Endothelial cell of umbilical vein (primary cell): ENCODE results near the gene PTPN12. TPM values are rescaled to one million over a fixed set of nuclear protein-coding genes. Genes with fewer than 3 reads are reported as not detected.

Experiments used
- BruUV-seq: library from RNA; stranded (reverse); fragments of 400-500 nt; replicated peaks from 2 replicates; lab custom pipeline; 2021; lab: Mats Ljungman, UMichigan
- CTCF ChIA-PET: fragments of 300-600, 350-600 bp; sonication (Branson Sonifier 250); formaldehyde crosslinking; loops from one replicate; lab custom pipeline; 2021; ENCODE audit warnings: antibody characterized with exemption, inconsistent platforms; lab: Charles Lee
- POLR2A ChIA-PET: fragments of 300-600, 350-600 bp; sonication (Branson Sonifier 250); formaldehyde crosslinking; loops from one replicate; lab custom pipeline; 2021; ENCODE audit warnings: antibody characterized with exemption, inconsistent platforms; lab: Charles Lee
- DNase-seq: peaks from one replicate; pipeline ENCODE4 v3.0.0-alpha.2; 2011; ENCODE audit warnings: low read depth, low spot score
- FAIRE-seq: peaks from 2 replicates; lab custom pipeline; 2011; peaks lifted over from hg19 to GRCh38; lab: Jason Lieb, UNC
- H2AFZ ChIP-seq: 2 replicates; pipeline ENCODE4 v1.6.0; 2012; ENCODE audit warnings: low read depth, low read length, control low read depth, inconsistent platforms
- H3K27ac ChIP-seq: 2 replicates; pipeline ENCODE4 v1.5.1; 2011; ENCODE audit warnings: low read depth, mild to moderate bottlenecking, control low read depth, low read length, moderate library complexity; ENCODE audit not compliant: insufficient read depth
- H3K27me3 ChIP-seq, 2 experiments: 2 replicates each; pipeline versions ENCODE4 v1.6.0 to v1.6.1; 2011; ENCODE audit warnings: low read length in 2 of 2, mixed read lengths in 1 of 2; ENCODE audit not compliant: control insufficient read depth in 2 of 2, insufficient read depth in 2 of 2
- H3K36me3 ChIP-seq, 2 experiments: 2 replicates in 1 of 2; 3 replicates in 1 of 2; pipeline ENCODE4 v1.5.1; 2011; ENCODE audit warnings: low read length in 2 of 2, mild to moderate bottlenecking in 1 of 2, moderate library complexity in 1 of 2; ENCODE audit not compliant: control insufficient read depth in 2 of 2, insufficient read depth in 2 of 2; ENCODE audit errors: extremely low read depth in 1 of 2
- H3K4me1 ChIP-seq: 3 replicates; pipeline ENCODE4 v1.5.1; 2011; ENCODE audit warnings: mild to moderate bottlenecking, low read length; ENCODE audit not compliant: control insufficient read depth, insufficient read depth; ENCODE audit errors: extremely low read depth
- H3K4me2 ChIP-seq: 2 replicates; pipeline ENCODE4 v1.6.1; 2011; ENCODE audit warnings: low read length, control low read depth, mixed read lengths; ENCODE audit not compliant: insufficient read depth
- H3K4me3 ChIP-seq, 3 experiments: fragments of 200-600 bp in 1 of 3; sonication (generic), shearing (Covaris generic) in 1 of 3; replicated peaks in 1 of 3; 2 replicates each; pipeline ENCODE4 v1.5.1; 2011 to 2016; ENCODE audit warnings: control low read depth in 3 of 3, low read length in 3 of 3, mild to moderate bottlenecking in 2 of 3, inconsistent platforms in 1 of 3, low read depth in 1 of 3, moderate library complexity in 1 of 3; ENCODE audit not compliant: insufficient read depth in 1 of 3
- H3K79me2 ChIP-seq: 2 replicates; pipeline ENCODE4 v1.6.0; 2012; ENCODE audit warnings: low read length, inconsistent platforms; ENCODE audit not compliant: control insufficient read depth, insufficient read depth
- H3K9ac ChIP-seq: replicated peaks from 2 replicates; pipeline ENCODE3; 2011; ENCODE audit warnings: low read length, control low read depth; ENCODE audit not compliant: insufficient read depth; ENCODE audit errors: extremely low read depth
- H3K9me1 ChIP-seq: replicated peaks from 3 replicates; pipeline ENCODE4 v1.6.0; 2011; ENCODE audit warnings: mild to moderate bottlenecking, low read length; ENCODE audit not compliant: control insufficient read depth, insufficient read depth; ENCODE audit errors: extremely low read depth
- H3K9me3 ChIP-seq: replicated peaks from 2 replicates; pipeline ENCODE4 v1.5.1; 2012; ENCODE audit warnings: low read length, inconsistent platforms; ENCODE audit not compliant: control insufficient read depth, insufficient read depth
- H4K20me1 ChIP-seq: replicated peaks from 2 replicates; pipeline ENCODE3; 2011; ENCODE audit warnings: mild to moderate bottlenecking, low read length; ENCODE audit not compliant: control insufficient read depth, insufficient read depth; ENCODE audit errors: extremely low read depth
- EZH2 ChIP-seq: IDR thresholded peaks from 2 replicates; pipeline ENCODE4 v1.6.1; 2012; ENCODE audit warnings: borderline replicate concordance, low read depth, mild to moderate bottlenecking, moderate library complexity, low read length, inconsistent platforms; ENCODE audit not compliant: severe bottlenecking
- FOS ChIP-seq: IDR thresholded peaks from 2 replicates; pipeline ENCODE4 v1.6.1; 2011; ENCODE audit warnings: mild to moderate bottlenecking, low read length, moderate library complexity, borderline replicate concordance; ENCODE audit not compliant: insufficient read depth
- GATA2 ChIP-seq: IDR thresholded peaks from 2 replicates; pipeline ENCODE4 v1.7.0; 2011; ENCODE audit warnings: low read depth, mild to moderate bottlenecking, moderate library complexity, mixed read lengths, low read length; ENCODE audit not compliant: insufficient read length, insufficient read depth
- JUN ChIP-seq: IDR thresholded peaks from 2 replicates; pipeline ENCODE4 v1.6.1; 2011; ENCODE audit warnings: borderline replicate concordance, low read depth; ENCODE audit not compliant: insufficient read length, insufficient read depth
- MYC ChIP-seq: IDR thresholded peaks from one replicate; pipeline ENCODE4 v1.6.1; 2011; ENCODE audit warnings: mild to moderate bottlenecking, low read depth, low read length
- POLR2A ChIP-seq: IDR thresholded peaks from 2 replicates; pipeline ENCODE4 v1.6.1; 2012; ENCODE audit warnings: low read depth, mild to moderate bottlenecking, control low read depth, low read length
- POLR2AphosphoS5 ChIP-seq: IDR thresholded peaks from 2 replicates; pipeline ENCODE4 v1.6.1; 2012; ENCODE audit warnings: low read depth, mild to moderate bottlenecking, control low read depth, low read length, moderate library complexity; ENCODE audit not compliant: insufficient read depth
- dilution Hi-C: fragments of 300-500 bp; cut with MboI; formaldehyde crosslinking; loops from one replicate; pipeline ENCODE4 v1.15.0; 2019; ENCODE audit warnings: low sequenced_read_pairs; ENCODE audit not compliant: extremely low pct_ligation_motif_present
- intact Hi-C: fragments of 100-400 bp; cut with micrococcal nuclease; formaldehyde crosslinking; loops from one replicate; pipeline ENCODE4 v1.10.0; 2022
- polyA plus RNA-seq, 4 experiments: library from polyadenylated mRNA; depleted of rRNA in 3 of 4; stranded (reverse) in 3 of 4; unstranded in 1 of 4; fragments of >200 nt; gene quantifications; 2 replicates each; pipeline versions ENCODE4 v1.2.1 to v1.2.3, GENCODE V29; 2011 to 2012; ENCODE audit warnings: missing spikeins in 1 of 4
- total RNA-seq: library from RNA; stranded (reverse); gene quantifications from 2 replicates; pipeline ENCODE4 v1.2.3, GENCODE V29; 2021
- TF ChIP-seq, protein P1 (sequence below): IDR thresholded peaks from 2 replicates; pipeline ENCODE4 v1.6.1; 2011; ENCODE audit not compliant: insufficient read depth, insufficient read length
- TF ChIP-seq, protein P2 (sequence below), 2 donors: IDR thresholded peaks; 1 replicate in 1 of 2; 2 replicates in 1 of 2; pipeline ENCODE4 v1.5.1; 2011; ENCODE audit warnings: low read length in 2 of 2, mild to moderate bottlenecking in 2 of 2, moderate library complexity in 2 of 2, control low read depth in 1 of 2, inconsistent platforms in 1 of 2, low read depth in 1 of 2; ENCODE audit not compliant: insufficient read depth in 1 of 2; ENCODE audit errors: extremely low read depth in 1 of 2

The PTPN12 gene
- total and polyA plus RNA-seq, 2 donors (not counting 3 experiments of a cell fraction or from before 2014, with no cell fraction given): 30.6 to 137 TPM

DNA sequence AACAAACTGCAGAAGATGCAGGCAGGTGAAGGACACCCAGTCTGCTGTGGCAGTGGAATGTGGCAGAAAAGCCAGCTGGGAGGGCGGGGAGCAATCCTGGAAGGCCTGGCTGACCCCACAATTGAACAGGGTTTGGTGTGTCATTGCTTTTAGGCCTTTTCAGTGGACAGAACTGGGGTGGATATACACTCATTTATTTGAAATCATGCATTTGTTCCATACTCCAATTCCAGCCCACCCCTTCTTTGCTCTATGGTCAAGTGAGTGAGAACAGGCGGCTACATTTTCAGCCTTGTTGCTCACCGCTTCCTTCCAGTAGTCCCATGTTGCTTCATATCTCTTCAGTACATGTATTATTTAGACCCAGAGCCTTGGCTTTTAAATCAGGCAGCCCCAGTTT, 39.8 kb downstream of the PTPN12 start:
- no peak overlapping the region for H3K4me3 ChIP-seq
- H3K9me1 ChIP-seq: no peaks in the 10 kb centered on the region
- peaks cover 11 to 17% of the 10 kb centered on the region in 2 experiments for H3K36me3 ChIP-seq
- H3K27ac ChIP-seq: no peak overlapping the region
- no peaks in the 10 kb centered on the region for H3K9me3 ChIP-seq
- FAIRE-seq (no peak), DNase-seq (no peak)
- ChIA-PET CTCF (interaction anchor here (1.3 kb wide), 1 partner anchor 38 kb away, joined by 3 read pairs; no protein-coding TSS in a partner anchor), POLR2A (no interaction called here)
- H3K4me2 ChIP-seq: no peak overlapping the region
- intact Hi-C loops: no loop called here
- H4K20me1 ChIP-seq: peaks cover 4% of the 10 kb centered on the region
- no peaks in the 10 kb centered on the region for H3K27me3 ChIP-seq
- no peak overlapping the region for H2AFZ ChIP-seq
- TF ChIP-seq EZH2: no peak
- no peak for TF ChIP-seq FOS
- TF ChIP-seq POLR2AphosphoS5: no peak
- TF ChIP-seq, protein P1, sequence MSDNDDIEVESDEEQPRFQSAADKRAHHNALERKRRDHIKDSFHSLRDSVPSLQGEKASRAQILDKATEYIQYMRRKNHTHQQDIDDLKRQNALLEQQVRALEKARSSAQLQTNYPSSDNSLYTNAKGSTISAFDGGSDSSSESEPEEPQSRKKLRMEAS: no peak
- H3K9ac ChIP-seq: no peak overlapping the region
- H3K79me2 ChIP-seq: peaks cover 74% of the 10 kb centered on the region
- no TSS peak for BruUV-seq
- dilution Hi-C loops: no loop called here
- no peaks in the 10 kb centered on the region for H3K4me1 ChIP-seq

DNA sequence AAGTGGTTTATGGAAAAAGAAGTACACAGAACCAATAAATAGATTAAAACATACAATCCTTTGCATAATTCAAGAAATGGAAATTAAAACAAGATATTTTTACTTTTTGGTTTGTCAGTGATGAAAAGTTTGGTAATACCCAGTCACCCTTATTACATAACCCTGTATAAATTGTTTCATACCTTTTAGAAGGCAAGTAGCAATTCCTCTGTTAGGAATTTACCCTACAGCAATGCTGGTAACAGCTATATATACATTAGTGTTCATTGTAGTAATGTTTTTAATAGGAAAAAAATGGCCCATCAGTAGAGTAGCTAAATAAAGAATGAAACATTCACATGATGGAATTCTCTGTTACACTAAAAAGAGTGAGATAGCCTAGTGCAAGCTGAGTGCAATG, 42.7 kb downstream of the PTPN12 start:
- intact Hi-C loops: no loop called here
- POLR2A ChIA-PET: no interaction called here

More for the DNA sequence above, 42.7 kb downstream of the PTPN12 start:
- Histone ChIP-seq H3K36me3 (peaks cover 3% of the 10 kb centered on the region in 2 experiments), H3K4me1 (no peaks in the 10 kb centered on the region), H3K4me3 (no peak overlapping the region), H3K27me3 (no peaks in the 10 kb centered on the region), H4K20me1 (peaks cover 4% of the 10 kb centered on the region), H3K9me3 (no peaks in the 10 kb centered on the region), H3K4me2 (no peak overlapping the region), H2AFZ (no peak overlapping the region), H3K9ac (no peak overlapping the region), H3K79me2 (peaks cover 57% of the 10 kb centered on the region), H3K27ac (no peak overlapping the region), H3K9me1 (no peaks in the 10 kb centered on the region)
- dilution Hi-C loops: no loop called here
- no peak for FAIRE-seq
- TF ChIP-seq JUN (no peak), GATA2 (no peak), FOS (no peak), POLR2AphosphoS5 (no peak), MYC (no peak), POLR2A (no peak), EZH2 (no peak)
- TF ChIP-seq, protein P2, sequence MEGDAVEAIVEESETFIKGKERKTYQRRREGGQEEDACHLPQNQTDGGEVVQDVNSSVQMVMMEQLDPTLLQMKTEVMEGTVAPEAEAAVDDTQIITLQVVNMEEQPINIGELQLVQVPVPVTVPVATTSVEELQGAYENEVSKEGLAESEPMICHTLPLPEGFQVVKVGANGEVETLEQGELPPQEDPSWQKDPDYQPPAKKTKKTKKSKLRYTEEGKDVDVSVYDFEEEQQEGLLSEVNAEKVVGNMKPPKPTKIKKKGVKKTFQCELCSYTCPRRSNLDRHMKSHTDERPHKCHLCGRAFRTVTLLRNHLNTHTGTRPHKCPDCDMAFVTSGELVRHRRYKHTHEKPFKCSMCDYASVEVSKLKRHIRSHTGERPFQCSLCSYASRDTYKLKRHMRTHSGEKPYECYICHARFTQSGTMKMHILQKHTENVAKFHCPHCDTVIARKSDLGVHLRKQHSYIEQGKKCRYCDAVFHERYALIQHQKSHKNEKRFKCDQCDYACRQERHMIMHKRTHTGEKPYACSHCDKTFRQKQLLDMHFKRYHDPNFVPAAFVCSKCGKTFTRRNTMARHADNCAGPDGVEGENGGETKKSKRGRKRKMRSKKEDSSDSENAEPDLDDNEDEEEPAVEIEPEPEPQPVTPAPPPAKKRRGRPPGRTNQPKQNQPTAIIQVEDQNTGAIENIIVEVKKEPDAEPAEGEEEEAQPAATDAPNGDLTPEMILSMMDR (IDR thresholded peaks at IDR 0.05; ENCODE audit: extremely low read depth in 1 of 2, insufficient read depth in 1 of 2, low read depth in 1 of 2, low read length in 2 of 2): no peak
- TF ChIP-seq, protein P1: no peak
- CTCF ChIA-PET: interaction anchor here (0.6 kb wide), 1 partner anchor 26 kb away, joined by 3 read pairs; no protein-coding TSS in a partner anchor
- BruUV-seq: no TSS peak
- DNase-seq: no peak
